B cell (primary cell): ENCODE data around the gene PARS2.

ENCODE experiments used
- EZH2 ChIP-seq: IDR thresholded peaks from 2 replicates; pipeline ENCODE4 v1.6.1; 2012; ENCODE audit warnings: borderline replicate concordance, low read depth, mild to moderate bottlenecking, moderate library complexity, low read length; ENCODE audit not compliant: insufficient read depth, poor library complexity, severe bottlenecking
- TF ChIP-seq, protein P1 (sequence below): fragments of 200-600 bp; IDR thresholded peaks from one replicate; pipeline ENCODE4 v1.8.0; 2022; ENCODE audit warnings: antibody characterized with exemption, mild to moderate bottlenecking

DNA sequence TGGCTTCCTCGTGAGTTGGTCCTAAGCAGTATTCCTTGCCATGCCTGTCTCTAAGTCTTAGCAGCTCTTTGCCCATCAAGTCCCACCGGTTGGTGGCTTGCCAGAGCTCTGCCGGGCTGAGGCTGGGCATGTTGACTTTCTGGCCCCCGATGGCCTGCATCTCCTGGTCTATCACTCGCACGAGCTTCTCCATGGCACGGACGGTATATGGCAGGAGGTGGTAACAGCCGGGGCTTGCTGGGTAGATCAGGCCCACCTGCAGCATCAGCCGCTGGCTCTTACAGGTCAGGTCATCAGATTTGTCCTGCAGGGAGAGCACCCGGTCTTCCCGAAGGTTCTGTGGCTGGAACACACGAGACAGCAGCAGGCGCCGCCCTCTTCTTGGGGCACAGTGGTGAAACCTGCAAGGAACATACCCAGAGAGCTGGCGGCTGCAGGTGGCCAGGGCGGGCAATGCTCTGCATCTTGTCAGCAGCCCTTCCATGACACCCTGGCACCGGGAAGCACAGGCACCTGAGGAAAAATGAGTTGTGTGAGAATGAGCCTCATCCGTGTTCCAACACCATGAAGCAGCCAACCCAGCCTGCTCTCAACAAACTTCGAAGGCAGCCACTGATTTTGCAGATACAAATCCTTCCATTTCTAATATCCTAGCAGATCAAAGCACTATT is 5.5 kb downstream of the PARS2 start:
- TF ChIP-seq, protein P1, sequence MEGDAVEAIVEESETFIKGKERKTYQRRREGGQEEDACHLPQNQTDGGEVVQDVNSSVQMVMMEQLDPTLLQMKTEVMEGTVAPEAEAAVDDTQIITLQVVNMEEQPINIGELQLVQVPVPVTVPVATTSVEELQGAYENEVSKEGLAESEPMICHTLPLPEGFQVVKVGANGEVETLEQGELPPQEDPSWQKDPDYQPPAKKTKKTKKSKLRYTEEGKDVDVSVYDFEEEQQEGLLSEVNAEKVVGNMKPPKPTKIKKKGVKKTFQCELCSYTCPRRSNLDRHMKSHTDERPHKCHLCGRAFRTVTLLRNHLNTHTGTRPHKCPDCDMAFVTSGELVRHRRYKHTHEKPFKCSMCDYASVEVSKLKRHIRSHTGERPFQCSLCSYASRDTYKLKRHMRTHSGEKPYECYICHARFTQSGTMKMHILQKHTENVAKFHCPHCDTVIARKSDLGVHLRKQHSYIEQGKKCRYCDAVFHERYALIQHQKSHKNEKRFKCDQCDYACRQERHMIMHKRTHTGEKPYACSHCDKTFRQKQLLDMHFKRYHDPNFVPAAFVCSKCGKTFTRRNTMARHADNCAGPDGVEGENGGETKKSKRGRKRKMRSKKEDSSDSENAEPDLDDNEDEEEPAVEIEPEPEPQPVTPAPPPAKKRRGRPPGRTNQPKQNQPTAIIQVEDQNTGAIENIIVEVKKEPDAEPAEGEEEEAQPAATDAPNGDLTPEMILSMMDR, result no peak
- no peak for TF ChIP-seq EZH2
